ENCODE results near the gene PSMC2.

DNA sequence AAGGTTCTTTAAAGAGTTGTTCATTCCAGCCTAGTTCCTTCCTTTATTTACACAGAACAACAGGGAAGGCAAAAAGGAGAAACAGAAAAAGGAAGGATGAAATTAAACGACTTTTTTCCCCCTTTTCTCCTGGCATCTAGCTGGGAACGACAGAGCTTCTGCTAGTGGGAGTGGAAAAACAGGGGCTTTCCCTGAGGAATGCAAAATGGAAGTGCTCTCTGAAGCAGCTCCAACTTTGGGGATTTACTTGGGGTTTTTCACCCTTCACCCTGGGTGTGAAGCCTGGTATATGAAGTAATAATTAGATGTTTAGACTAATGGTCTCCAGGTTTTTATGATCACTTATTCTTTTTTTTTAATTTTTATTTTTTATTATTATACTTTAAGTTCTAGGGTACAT, 46.0 kb upstream of the PSMC2 start:
- TF ChIP-seq POLR2AphosphoS5 (IDR thresholded peaks at IDR 0.05; ENCODE audit: borderline replicate concordance, low read depth, low read length), result no peak
- TF ChIP-seq EZH2 (IDR thresholded peaks at IDR 0.05), result no peak
- TF ChIP-seq FOXP2 (optimal IDR thresholded peaks at IDR 0.05; ENCODE audit: control extremely low read depth, extremely low read length, insufficient read depth), result no peak
